Thymus (tissue), 14 donors: ENCODE results near the gene ZNF654. TPM values are rescaled to one million over a fixed set of nuclear protein-coding genes. Genes with fewer than 3 reads are reported as not detected.
"Not testable (repeated sequence)": the region's sequence is repeated elsewhere in the genome, so short reads cannot be mapped to it uniquely, and the experiment has no call there.

Experiments
- DNase-seq, 9 donors: peaks; one replicate each; pipeline ENCODE4 v3.0.0-alpha.2; 2013; ENCODE audit warnings: low spot score in 9 of 9, low read depth in 6 of 9, missing footprints in 1 of 9
- H3K27ac ChIP-seq, 2 donors: one replicate each; pipeline ENCODE4 v1.5.1; 2013; ENCODE audit warnings: control low read depth in 1 of 2, low read depth in 1 of 2, low read length in 1 of 2, mild to moderate bottlenecking in 1 of 2, moderate library complexity in 1 of 2
- H3K27me3 ChIP-seq, 2 donors: one replicate each; pipeline ENCODE4 v1.5.1; 2013; ENCODE audit warnings: low read length in 1 of 2; ENCODE audit not compliant: control insufficient read depth in 2 of 2, insufficient read depth in 1 of 2
- H3K36me3 ChIP-seq, 2 donors: one replicate each; pipeline ENCODE4 v1.5.1; 2013; ENCODE audit warnings: low read length in 1 of 2, mild to moderate bottlenecking in 1 of 2, moderate library complexity in 1 of 2; ENCODE audit not compliant: control insufficient read depth in 2 of 2, insufficient read depth in 2 of 2
- H3K4me1 ChIP-seq, 2 donors: one replicate each; pipeline ENCODE4 v1.5.1; 2013; ENCODE audit warnings: low read length in 2 of 2; ENCODE audit not compliant: control insufficient read depth in 2 of 2, insufficient read depth in 2 of 2
- H3K4me3 ChIP-seq, 2 donors: one replicate each; pipeline ENCODE4 v1.5.1; 2013; ENCODE audit warnings: low read length in 2 of 2, control low read depth in 1 of 2, mild to moderate bottlenecking in 1 of 2
- H3K9me3 ChIP-seq, 2 donors: one replicate each; pipeline ENCODE4 v1.5.1; 2013; ENCODE audit warnings: low read length in 1 of 2, mild to moderate bottlenecking in 1 of 2; ENCODE audit not compliant: control insufficient read depth in 2 of 2, insufficient read depth in 1 of 2
- WGBS: extraction: QIAGEN DNeasy Blood & Tissue Kit; methylation state at CpG from one replicate; pipeline ENCODE4 v1.1.7; 2013; 5-methylcytosine and 5-hydroxymethylcytosine counted together
- long read RNA-seq, 10 donors: transcript quantifications; one replicate each; lab custom pipeline, GENCODE V29; 2026
- polyA plus RNA-seq: library from polyadenylated mRNA; stranded (reverse); fragments of 200-250 nt; gene quantifications from one replicate; pipeline ENCODE4 v1.2.3, GENCODE V29; 2013
- total RNA-seq: library from RNA; stranded (reverse); fragments of 120-200 nt; gene quantifications from one replicate; pipeline ENCODE4 v1.2.4, GENCODE V29; 2013
- donor health status: healthy.

The ZNF654 gene
- total RNA-seq: 15.0 TPM
- polyA plus RNA-seq: 9.5 TPM
- long read RNA-seq, donor 1, full-length matches to known transcripts: 1 of 1 reads
- long read RNA-seq, donor 1, partial matches to known transcripts: 0 of 1 reads
- long read RNA-seq, donor 1, other reads (novel, unspliced or antisense): 0 of 1 reads
- long read RNA-seq, donor 2, full-length matches to known transcripts: 2 of 8 reads
- long read RNA-seq, donor 2, partial matches to known transcripts: 6 of 8 reads
- long read RNA-seq, donor 2, other reads (novel, unspliced or antisense): 0 of 8 reads
- long read RNA-seq, donor 3, full-length matches to known transcripts: 1 of 1 reads
- long read RNA-seq, donor 3, partial matches to known transcripts: 0 of 1 reads
- long read RNA-seq, donor 3, other reads (novel, unspliced or antisense): 0 of 1 reads
- long read RNA-seq, donor 4: 0 reads
- long read RNA-seq, donor 5, full-length matches to known transcripts: 2 of 115 reads
- long read RNA-seq, donor 5, partial matches to known transcripts: 38 of 115 reads
- long read RNA-seq, donor 5, other reads (novel, unspliced or antisense): 75 of 115 reads
- long read RNA-seq, donor 6, full-length matches to known transcripts: 2 of 2 reads
- long read RNA-seq, donor 6, partial matches to known transcripts: 0 of 2 reads
- long read RNA-seq, donor 6, other reads (novel, unspliced or antisense): 0 of 2 reads
- long read RNA-seq, donor 7, full-length matches to known transcripts: 2 of 2 reads
- long read RNA-seq, donor 7, partial matches to known transcripts: 0 of 2 reads
- long read RNA-seq, donor 7, other reads (novel, unspliced or antisense): 0 of 2 reads
- long read RNA-seq, donor 8, full-length matches to known transcripts: 1 of 1 reads
- long read RNA-seq, donor 8, partial matches to known transcripts: 0 of 1 reads
- long read RNA-seq, donor 8, other reads (novel, unspliced or antisense): 0 of 1 reads
- long read RNA-seq, donor 9, partial matches to known transcripts: 0 of 1 reads
- long read RNA-seq, donor 9, other reads (novel, unspliced or antisense): 0 of 1 reads
- long read RNA-seq, donor 10, full-length matches to known transcripts: 2 of 2 reads
- long read RNA-seq, donor 10, partial matches to known transcripts: 0 of 2 reads
- long read RNA-seq, donor 10, other reads (novel, unspliced or antisense): 0 of 2 reads

- Histone ChIP-seq H3K9me3 (no peaks in the 10 kb centered on the region), H3K4me3 (peak within 1 kb of the TSS; percentile 93 to 98), H3K36me3 (peaks cover 6 to 25% of the 10 kb centered on the region in 2 donors), H3K4me1 (peaks cover 0 to 6% of the 10 kb centered on the region in 2 donors), H3K27ac (peak within 1 kb of the TSS; percentile 99), H3K27me3 (no peaks in the 10 kb centered on the region)
- peak; percentile 96 to 100 (median 98) for DNase-seq
- WGBS: under 1% methylated on average over 76 of the region's 76 CpGs
Measured at GRCh38 chr3:88058581-88059379, at the start of gene ZNF654, which contains the start of gene CGGBP1. Gene ZNF654 (plus strand): TSS chr3:88059255. CDS start chr3:88059320, 65 bp downstream. Gene CGGBP1 (minus strand): TSS chr3:88059005. CDS start chr3:88055976, 3,029 bp downstream.

- Histone ChIP-seq H3K4me3 (no peak overlapping the region), H3K36me3 (no peaks in the 10 kb centered on the region), H3K27me3 (no peaks in the 10 kb centered on the region), H3K27ac (no peak overlapping the region), H3K4me1 (no peaks in the 10 kb centered on the region), H3K9me3 (peaks cover 0 to 2% of the 10 kb centered on the region in 2 donors)
- WGBS: 97% methylated on average over 5 of the region's 5 CpGs
- DNase-seq: no peak
Measured at GRCh38 chr3:88010810-88011209, 48.2 kb upstream of the ZNF654 start.

- WGBS: 95% methylated on average over 2 of the region's 2 CpGs
- H3K27me3 ChIP-seq: no peaks in the 10 kb centered on the region
- no peaks in the 10 kb centered on the region for H3K36me3 ChIP-seq
Measured at GRCh38 chr3:88013592-88013991, 45.5 kb upstream of the ZNF654 start.

GRCh38 chr3:88015656-88016055 lies 43.4 kb upstream of the ZNF654 start:
- not testable (repeated sequence) for H3K36me3 ChIP-seq, H3K9me3 ChIP-seq, H3K27me3 ChIP-seq, H3K4me3 ChIP-seq, H3K4me1 ChIP-seq, DNase-seq, H3K27ac ChIP-seq
- WGBS: 98% methylated on average over 35 of the region's 35 CpGs

More at GRCh38 chr3:88013592-88013991, 45.5 kb upstream of the ZNF654 start:
- no peak overlapping the region for H3K27ac ChIP-seq
- no peak for DNase-seq
- H3K4me1 ChIP-seq: peaks cover 0 to 4% of the 10 kb centered on the region in 2 donors
- no peak overlapping the region for H3K4me3 ChIP-seq
- H3K9me3 ChIP-seq: peaks cover 0 to 4% of the 10 kb centered on the region in 2 donors

GRCh38 chr3:88019024-88019423 lies 40.0 kb upstream of the ZNF654 start:
- no peaks in the 10 kb centered on the region for H3K36me3 ChIP-seq
- no peak overlapping the region for H3K27ac ChIP-seq
- no peak overlapping the region for H3K4me3 ChIP-seq
- 2% methylated on average over 2 of the region's 2 CpGs for WGBS
- H3K4me1 ChIP-seq: peaks cover 0 to 7% of the 10 kb centered on the region in 2 donors
- peak in 5 of 9 donors; percentile 25 to 77 (median 46) for DNase-seq
- peaks cover 0 to 4% of the 10 kb centered on the region in 2 donors for H3K9me3 ChIP-seq
- no peaks in the 10 kb centered on the region for H3K27me3 ChIP-seq

- H3K36me3 ChIP-seq: no peaks in the 10 kb centered on the region
- H3K27me3 ChIP-seq: no peaks in the 10 kb centered on the region
- peaks cover 0 to 3% of the 10 kb centered on the region in 2 donors for H3K9me3 ChIP-seq
- WGBS: 97% methylated on average over 4 of the region's 4 CpGs
- H3K4me1 ChIP-seq: no peaks in the 10 kb centered on the region
- DNase-seq: no peak
- H3K27ac ChIP-seq: no peak overlapping the region
- no peak overlapping the region for H3K4me3 ChIP-seq
Measured at GRCh38 chr3:88025001-88025552, 34.0 kb upstream of the ZNF654 start.

- no peaks in the 10 kb centered on the region for H3K36me3 ChIP-seq
- H3K9me3 ChIP-seq: peaks cover 0 to 3% of the 10 kb centered on the region in 2 donors
- peaks cover 0 to 8% of the 10 kb centered on the region in 2 donors for H3K4me1 ChIP-seq
- H3K4me3 ChIP-seq: no peak overlapping the region
- H3K27ac ChIP-seq: no peak overlapping the region
- H3K27me3 ChIP-seq: no peaks in the 10 kb centered on the region
- DNase-seq: no peak
- 97% methylated on average over 2 of the region's 2 CpGs for WGBS
Measured at GRCh38 chr3:88028876-88029275, 30.2 kb upstream of the ZNF654 start.

GRCh38 chr3:88030210-88030609 lies 28.8 kb upstream of the ZNF654 start:
- H3K27ac ChIP-seq: no peak overlapping the region
- H3K4me1 ChIP-seq: peaks cover 0 to 8% of the 10 kb centered on the region in 2 donors
- 16% methylated on average over 3 of the region's 3 CpGs for WGBS
- DNase-seq: no peak
- no peaks in the 10 kb centered on the region for H3K27me3 ChIP-seq
- peaks cover 0 to 3% of the 10 kb centered on the region in 2 donors for H3K9me3 ChIP-seq
- no peaks in the 10 kb centered on the region for H3K36me3 ChIP-seq
- H3K4me3 ChIP-seq: peak overlapping the region in 1 of 2 donors; percentile 32
